SK-N-SH treated with all-trans-retinoic acid at 6 μM for 48 hours (cell line): Measurements from ENCODE around the gene SMDT1.
"Not testable (repeated sequence)": the region's sequence is repeated elsewhere in the genome, so short reads cannot be mapped to it uniquely, and the experiment has no call there.

Experiments
- ATAC-seq: fragments of 200-7000 bp; cut with Tn5 transposase; 3 replicates; pipeline ENCODE4 v1.9.1; 2020; ENCODE audit warnings: mild to moderate bottlenecking, moderate library complexity
- ARNTL ChIP-seq: fragments of 450-650 bp; formaldehyde crosslinking; IDR thresholded peaks from 2 replicates; pipeline ENCODE4 v1.5.0; 2020; ENCODE audit warnings: low read depth, mild to moderate bottlenecking, moderate library complexity, borderline replicate concordance
- BACH2 ChIP-seq: fragments of 250-450 bp; sonication (Bioruptor Pico); IDR thresholded peaks from 2 replicates; pipeline ENCODE4 v1.9.0; 2021; ENCODE audit warnings: mild to moderate bottlenecking, borderline replicate concordance
- CSDC2 ChIP-seq: fragments of 250-450 bp; sonication (Bioruptor Pico); IDR thresholded peaks from 2 replicates; pipeline ENCODE4 v1.5.0; 2020; ENCODE audit warnings: mild to moderate bottlenecking, moderate library complexity
- ISL1 ChIP-seq: fragments of 250-450 bp; sonication (Bioruptor Pico); IDR thresholded peaks from 2 replicates; pipeline ENCODE4 v2.1.2; 2022; ENCODE audit warnings: mild to moderate bottlenecking, moderate library complexity
- OSR1 ChIP-seq: fragments of 250-450 bp; sonication (Bioruptor Pico); IDR thresholded peaks from 2 replicates; pipeline ENCODE4 v1.8.0; 2022; ENCODE audit warnings: moderate library complexity, mild to moderate bottlenecking, inconsistent platforms
- PATZ1 ChIP-seq: fragments of 250-450 bp; sonication (Bioruptor Pico); IDR thresholded peaks from 2 replicates; pipeline ENCODE4 v1.8.0; 2020; ENCODE audit warnings: mild to moderate bottlenecking, moderate library complexity, borderline replicate concordance
- POU6F1 ChIP-seq: fragments of 250-450 bp; sonication (Bioruptor Pico); IDR thresholded peaks from 2 replicates; pipeline ENCODE4 v1.8.0; 2021; ENCODE audit warnings: low read depth, mild to moderate bottlenecking, moderate library complexity, borderline replicate concordance
- PPARA ChIP-seq: fragments of 250-450 bp; sonication (Bioruptor Pico); IDR thresholded peaks from 2 replicates; pipeline ENCODE4 v1.5.0; 2020; ENCODE audit warnings: mild to moderate bottlenecking, borderline replicate concordance
- SNAI2 ChIP-seq: fragments of 250-450 bp; sonication (Bioruptor Pico); IDR thresholded peaks from 2 replicates; pipeline ENCODE4 v1.5.0; 2020; ENCODE audit warnings: mild to moderate bottlenecking, moderate library complexity
- TCF4 ChIP-seq: fragments of 250-450 bp; sonication (Bioruptor Pico); IDR thresholded peaks from 2 replicates; pipeline ENCODE4 v1.8.0; 2021; ENCODE audit warnings: mild to moderate bottlenecking, moderate library complexity, borderline replicate concordance
- TOX ChIP-seq: fragments of 250-450 bp; sonication (Bioruptor Pico); IDR thresholded peaks from 2 replicates; pipeline ENCODE4 v1.8.0; 2021; ENCODE audit warnings: mild to moderate bottlenecking, moderate library complexity, borderline replicate concordance
- ZC3H10 ChIP-seq: fragments of 250-450 bp; sonication (Bioruptor Pico); IDR thresholded peaks from 2 replicates; pipeline ENCODE4 v1.5.1; 2021; ENCODE audit warnings: mild to moderate bottlenecking, moderate library complexity
- ZFP3 ChIP-seq: fragments of 250-450 bp; sonication (Bioruptor Pico); IDR thresholded peaks from 2 replicates; pipeline ENCODE4 v1.5.0; 2020; ENCODE audit warnings: mild to moderate bottlenecking, moderate library complexity
- ZFP30 ChIP-seq: fragments of 450-650 bp; formaldehyde crosslinking; IDR thresholded peaks from 2 replicates; pipeline ENCODE4 v1.5.0; 2022; ENCODE audit warnings: mild to moderate bottlenecking, moderate library complexity
- ZNF565 ChIP-seq: fragments of 450-650 bp; formaldehyde crosslinking; conservative IDR thresholded peaks from 2 replicates; pipeline ENCODE4 v1.5.0; 2020; ENCODE audit warnings: low read depth, mild to moderate bottlenecking, moderate library complexity
- ZNF70 ChIP-seq: fragments of 450-650 bp; formaldehyde crosslinking; IDR thresholded peaks from 2 replicates; pipeline ENCODE4 v1.5.0; 2020; ENCODE audit warnings: mild to moderate bottlenecking, moderate library complexity
- ZNF8 ChIP-seq: fragments of 450-650 bp; formaldehyde crosslinking; IDR thresholded peaks from 2 replicates; pipeline ENCODE4 v1.5.0; 2020; ENCODE audit warnings: mild to moderate bottlenecking, moderate library complexity
- TF ChIP-seq, protein P1 (sequence below): fragments of 250-450 bp; sonication (Bioruptor Pico); IDR thresholded peaks from 2 replicates; pipeline ENCODE4 v1.5.1; 2021; ENCODE audit warnings: mild to moderate bottlenecking, moderate library complexity
- TF ChIP-seq, protein P2 (sequence below): fragments of 250-450 bp; sonication (Bioruptor Pico); IDR thresholded peaks from 2 replicates; pipeline ENCODE4 v1.5.1; 2020; ENCODE audit warnings: low read depth, mild to moderate bottlenecking, moderate library complexity
- TF ChIP-seq, protein P3 (sequence below): fragments of 250-450 bp; sonication (Bioruptor Pico); IDR thresholded peaks from 2 replicates; pipeline ENCODE4 v1.5.0; 2020; ENCODE audit warnings: mild to moderate bottlenecking, moderate library complexity

SMDT1 gene

DNA sequence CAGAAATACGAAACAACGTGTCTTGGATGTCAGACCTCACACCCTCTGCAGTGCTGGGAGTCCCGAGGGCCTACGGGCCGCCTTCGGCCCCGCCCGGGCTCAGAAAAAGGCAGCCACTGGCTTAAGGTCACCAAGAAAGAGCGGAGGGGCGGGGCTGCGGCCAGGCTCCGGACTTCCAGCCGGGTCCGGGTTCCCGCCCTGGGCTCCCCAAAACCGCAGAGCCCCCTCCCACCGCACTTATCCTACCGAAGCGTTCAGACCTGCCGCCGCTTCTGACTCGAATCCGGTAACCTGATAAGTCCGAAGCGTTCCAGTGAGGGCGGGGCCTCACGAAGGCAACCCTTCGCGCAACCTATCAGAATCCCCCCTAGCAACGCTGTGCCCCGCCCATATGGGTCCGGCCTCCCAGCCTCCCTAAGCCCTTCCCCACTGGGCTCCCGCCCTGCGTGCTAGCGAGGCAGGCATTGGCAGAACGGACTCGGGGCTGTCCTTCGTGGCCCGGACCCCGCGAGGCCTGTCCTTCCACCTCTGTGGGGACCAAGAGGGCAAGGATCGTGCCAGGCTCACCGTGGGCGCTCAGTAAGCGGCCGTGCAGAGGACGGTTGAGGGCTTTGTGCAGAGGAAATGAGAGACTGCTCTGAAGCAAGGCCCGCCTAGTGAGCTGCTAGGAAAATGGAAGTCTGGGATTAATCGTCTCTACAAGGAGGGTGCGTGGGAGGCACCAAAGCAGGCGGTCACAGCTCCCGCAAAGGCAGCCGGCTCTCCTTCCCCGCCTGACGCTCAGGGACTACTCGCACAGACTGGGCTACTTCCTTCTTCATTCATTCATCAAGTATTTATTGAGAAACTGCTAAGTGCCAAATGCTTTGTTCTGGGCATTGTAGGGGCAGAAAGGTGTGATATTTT is 8.7 kb upstream of the SMDT1 start, which contains the start of gene NAGA:
Gene NAGA, minus strand, starts transcription at position 296 of the 906 bp plus-strand sequence. CDS start 515 bp downstream, outside the sequence.
- peak; percentile 99 for ATAC-seq
- TF ChIP-seq TOX, result no peak
- TF ChIP-seq ARNTL (CRISPR knock-in tag), result no peak
- TF ChIP-seq PATZ1, result no peak
- TF ChIP-seq ZNF8, result no peak
- TF ChIP-seq, protein P1, sequence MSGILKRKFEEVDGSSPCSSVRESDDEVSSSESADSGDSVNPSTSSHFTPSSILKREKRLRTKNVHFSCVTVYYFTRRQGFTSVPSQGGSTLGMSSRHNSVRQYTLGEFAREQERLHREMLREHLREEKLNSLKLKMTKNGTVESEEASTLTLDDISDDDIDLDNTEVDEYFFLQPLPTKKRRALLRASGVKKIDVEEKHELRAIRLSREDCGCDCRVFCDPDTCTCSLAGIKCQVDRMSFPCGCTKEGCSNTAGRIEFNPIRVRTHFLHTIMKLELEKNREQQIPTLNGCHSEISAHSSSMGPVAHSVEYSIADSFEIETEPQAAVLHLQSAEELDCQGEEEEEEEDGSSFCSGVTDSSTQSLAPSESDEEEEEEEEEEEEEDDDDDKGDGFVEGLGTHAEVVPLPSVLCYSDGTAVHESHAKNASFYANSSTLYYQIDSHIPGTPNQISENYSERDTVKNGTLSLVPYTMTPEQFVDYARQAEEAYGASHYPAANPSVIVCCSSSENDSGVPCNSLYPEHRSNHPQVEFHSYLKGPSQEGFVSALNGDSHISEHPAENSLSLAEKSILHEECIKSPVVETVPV (CRISPR knock-in tag), result no peak
- no peak for TF ChIP-seq ZNF70 (CRISPR knock-in tag)
- TF ChIP-seq PPARA, result no peak
- TF ChIP-seq SNAI2 (CRISPR knock-in tag), result no peak
- TF ChIP-seq, protein P2, sequence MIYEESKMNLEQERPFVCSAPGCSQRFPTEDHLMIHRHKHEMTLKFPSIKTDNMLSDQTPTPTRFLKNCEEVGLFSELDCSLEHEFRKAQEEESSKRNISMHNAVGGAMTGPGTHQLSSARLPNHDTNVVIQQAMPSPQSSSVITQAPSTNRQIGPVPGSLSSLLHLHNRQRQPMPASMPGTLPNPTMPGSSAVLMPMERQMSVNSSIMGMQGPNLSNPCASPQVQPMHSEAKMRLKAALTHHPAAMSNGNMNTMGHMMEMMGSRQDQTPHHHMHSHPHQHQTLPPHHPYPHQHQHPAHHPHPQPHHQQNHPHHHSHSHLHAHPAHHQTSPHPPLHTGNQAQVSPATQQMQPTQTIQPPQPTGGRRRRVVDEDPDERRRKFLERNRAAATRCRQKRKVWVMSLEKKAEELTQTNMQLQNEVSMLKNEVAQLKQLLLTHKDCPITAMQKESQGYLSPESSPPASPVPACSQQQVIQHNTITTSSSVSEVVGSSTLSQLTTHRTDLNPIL (CRISPR knock-in tag), result no peak
- no peak for TF ChIP-seq TCF4 (CRISPR knock-in tag)
- TF ChIP-seq BACH2 (CRISPR knock-in tag), result no peak
- TF ChIP-seq, protein P3, sequence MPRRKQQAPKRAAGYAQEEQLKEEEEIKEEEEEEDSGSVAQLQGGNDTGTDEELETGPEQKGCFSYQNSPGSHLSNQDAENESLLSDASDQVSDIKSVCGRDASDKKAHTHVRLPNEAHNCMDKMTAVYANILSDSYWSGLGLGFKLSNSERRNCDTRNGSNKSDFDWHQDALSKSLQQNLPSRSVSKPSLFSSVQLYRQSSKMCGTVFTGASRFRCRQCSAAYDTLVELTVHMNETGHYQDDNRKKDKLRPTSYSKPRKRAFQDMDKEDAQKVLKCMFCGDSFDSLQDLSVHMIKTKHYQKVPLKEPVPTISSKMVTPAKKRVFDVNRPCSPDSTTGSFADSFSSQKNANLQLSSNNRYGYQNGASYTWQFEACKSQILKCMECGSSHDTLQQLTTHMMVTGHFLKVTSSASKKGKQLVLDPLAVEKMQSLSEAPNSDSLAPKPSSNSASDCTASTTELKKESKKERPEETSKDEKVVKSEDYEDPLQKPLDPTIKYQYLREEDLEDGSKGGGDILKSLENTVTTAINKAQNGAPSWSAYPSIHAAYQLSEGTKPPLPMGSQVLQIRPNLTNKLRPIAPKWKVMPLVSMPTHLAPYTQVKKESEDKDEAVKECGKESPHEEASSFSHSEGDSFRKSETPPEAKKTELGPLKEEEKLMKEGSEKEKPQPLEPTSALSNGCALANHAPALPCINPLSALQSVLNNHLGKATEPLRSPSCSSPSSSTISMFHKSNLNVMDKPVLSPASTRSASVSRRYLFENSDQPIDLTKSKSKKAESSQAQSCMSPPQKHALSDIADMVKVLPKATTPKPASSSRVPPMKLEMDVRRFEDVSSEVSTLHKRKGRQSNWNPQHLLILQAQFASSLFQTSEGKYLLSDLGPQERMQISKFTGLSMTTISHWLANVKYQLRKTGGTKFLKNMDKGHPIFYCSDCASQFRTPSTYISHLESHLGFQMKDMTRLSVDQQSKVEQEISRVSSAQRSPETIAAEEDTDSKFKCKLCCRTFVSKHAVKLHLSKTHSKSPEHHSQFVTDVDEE, result no peak
- TF ChIP-seq ZFP30 (CRISPR knock-in tag), result no peak
- no peak for TF ChIP-seq CSDC2
- no peak for TF ChIP-seq OSR1
- no peak for TF ChIP-seq ZFP3 (CRISPR knock-in tag)
- no peak for TF ChIP-seq ZNF565
- no peak for TF ChIP-seq ISL1 (CRISPR knock-in tag)
- TF ChIP-seq, all 23 proteins: peak for 0

DNA sequence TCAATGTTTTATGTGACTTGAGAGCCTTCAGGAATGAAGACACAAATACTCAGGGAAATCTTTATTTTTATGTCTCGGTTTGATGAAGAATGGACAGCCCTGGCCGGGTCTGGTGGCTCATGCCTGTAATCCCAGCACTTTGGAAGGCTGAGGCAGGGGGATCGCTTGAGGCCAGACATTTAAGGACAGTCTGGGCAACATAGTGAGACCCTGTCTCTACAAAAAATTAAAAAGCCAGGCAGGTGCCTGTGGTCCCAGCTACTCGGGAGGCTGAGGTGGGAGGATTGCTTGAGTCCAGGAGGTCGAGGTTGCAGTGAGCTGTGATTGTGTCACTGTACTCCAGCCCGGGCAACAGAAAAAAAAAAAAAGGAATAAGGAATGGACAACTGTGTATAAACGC is 8.0 kb upstream of the SMDT1 start:
- not testable (repeated sequence) for ATAC-seq

DNA sequence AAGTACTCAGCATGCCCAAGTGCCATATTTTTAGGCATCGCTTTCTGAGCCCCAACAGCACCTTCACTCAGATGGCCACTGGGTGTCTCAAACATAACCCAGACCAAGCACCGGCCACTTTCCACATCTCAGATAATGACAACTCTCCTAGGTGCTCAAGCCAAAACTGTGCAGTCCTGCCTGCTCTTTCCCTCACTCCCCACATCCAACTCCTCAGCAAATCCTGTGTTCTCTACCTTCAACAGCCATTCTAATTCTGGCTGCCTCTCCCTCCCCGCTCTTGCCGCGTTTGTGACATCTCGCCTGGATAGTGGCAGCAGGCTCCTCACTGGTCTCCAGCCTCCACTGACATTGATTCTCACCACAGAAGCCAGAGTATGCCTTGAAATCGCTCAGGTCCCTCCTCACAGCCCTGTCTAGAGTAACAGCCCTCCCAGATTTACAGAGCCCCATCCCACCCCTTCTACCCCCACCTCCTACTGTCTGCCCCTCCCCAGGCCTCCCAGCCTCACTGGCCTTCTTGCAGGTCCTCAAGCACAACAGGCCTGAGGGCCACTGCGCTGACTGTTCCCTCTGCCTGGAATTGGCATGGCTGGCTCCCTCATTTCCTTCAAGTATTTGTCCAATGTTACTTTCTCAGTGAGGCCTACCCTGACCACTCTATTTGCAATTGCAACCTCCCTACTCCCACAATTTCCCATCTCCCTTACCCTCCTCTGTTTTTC is 6.7 kb upstream of the SMDT1 start:
- TF ChIP-seq POU6F1 (CRISPR knock-in tag), result no peak
- TF ChIP-seq, protein P3, result no peak
- TF ChIP-seq ZC3H10 (CRISPR knock-in tag), result no peak
- no peak for TF ChIP-seq BACH2 (CRISPR knock-in tag)
- TF ChIP-seq OSR1, result no peak
- no peak for TF ChIP-seq ZFP30 (CRISPR knock-in tag)
- TF ChIP-seq ZNF8, result no peak
- ATAC-seq, result no peak
